ENCODE measurements around the gene SLC38A10.
"Not testable (repeated sequence)": the region's sequence is repeated elsewhere in the genome, so short reads cannot be mapped to it uniquely, and the experiment has no call there.

SLC38A10 gene

DNA sequence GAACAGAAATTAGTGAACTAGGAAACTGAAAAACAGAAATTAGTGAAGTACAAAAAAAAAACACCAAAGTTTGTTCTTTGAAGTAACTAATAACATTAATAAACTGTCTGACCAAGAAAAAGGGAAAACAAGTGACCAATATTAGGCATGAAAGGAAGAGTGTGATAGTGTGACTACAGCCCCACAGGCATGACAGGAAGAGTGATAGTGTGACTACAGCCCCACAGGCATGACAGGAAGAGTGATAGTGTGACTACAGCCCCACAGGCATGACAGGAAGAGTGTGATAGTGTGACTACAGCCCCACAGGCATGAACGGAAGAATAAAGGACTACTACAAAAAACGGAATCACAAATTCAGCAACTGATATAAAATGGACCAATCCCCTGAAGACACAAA is 67.5 kb downstream of the SLC38A10 start:
- DNase-seq, result not testable (repeated sequence)

DNA sequence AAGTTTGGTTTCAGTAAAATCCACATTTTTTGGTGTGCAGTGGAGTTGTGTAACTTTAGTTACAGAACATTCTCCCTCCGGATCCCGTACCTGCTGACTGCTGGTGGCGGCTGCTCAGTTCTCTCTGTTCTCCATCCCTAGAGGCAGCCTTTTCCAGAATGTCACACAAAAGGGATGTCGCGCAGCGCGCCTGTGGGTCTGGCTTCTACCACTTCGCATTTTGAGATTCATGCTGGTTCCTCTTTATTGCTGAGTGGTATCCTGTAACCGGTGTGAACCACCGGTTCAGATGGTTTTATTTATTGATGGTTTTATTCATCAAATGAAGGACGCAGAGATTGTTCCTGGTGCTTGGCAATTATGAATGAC is 71.4 kb downstream of the SLC38A10 start:
- DNase-seq, result peak in 1 of 2 donors; percentile 51

DNA sequence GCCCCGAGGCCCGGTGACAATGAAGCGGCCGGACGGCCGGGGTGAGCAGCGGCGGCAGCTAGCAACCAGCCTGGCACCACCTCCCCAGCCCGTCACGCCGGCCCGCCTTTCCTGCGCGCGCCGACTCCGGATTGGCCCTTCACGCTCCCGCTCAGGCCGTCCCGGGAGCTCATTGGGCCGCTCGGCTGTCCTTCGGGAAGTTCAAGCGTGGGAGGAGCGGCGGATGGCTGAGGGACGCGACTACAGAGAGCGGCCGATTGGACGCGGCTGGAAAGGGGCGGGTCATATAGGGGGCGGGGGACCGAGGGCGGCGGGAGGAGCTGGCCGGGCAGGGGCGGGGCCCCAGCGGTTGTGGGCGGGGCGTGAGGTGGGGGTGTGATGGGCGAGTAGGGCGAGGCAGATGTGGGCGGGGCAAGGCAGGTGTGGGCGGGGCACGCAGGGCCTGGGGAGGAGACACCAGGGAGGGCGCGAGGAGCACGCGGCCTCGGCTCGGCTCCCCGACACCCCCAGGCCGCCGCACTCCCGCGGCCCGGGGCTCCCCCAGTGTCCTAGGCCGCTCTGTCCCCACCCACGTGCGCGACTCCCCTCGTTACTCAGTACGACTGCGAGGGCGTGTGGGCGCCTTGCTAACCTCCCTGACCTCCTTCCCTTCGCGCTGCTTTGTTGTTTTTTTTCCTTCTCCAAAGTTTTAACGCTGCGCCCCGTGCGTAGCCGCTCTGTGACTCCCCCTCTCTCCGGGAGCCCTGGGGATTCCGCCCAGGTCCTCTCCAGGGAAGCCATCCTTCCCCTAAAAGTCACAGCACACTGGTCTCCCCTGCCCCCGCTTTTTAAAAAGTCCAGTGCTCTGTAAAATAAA is 72.0 kb downstream of the SLC38A10 start, which contains the start of gene CEP131:
TSS of gene CEP131 (minus strand) at position 60 of the 856 bp plus-strand sequence. CDS start 2,909 bp downstream, outside the sequence.
- DNase-seq, result peak; percentile 96 to 99

- no peak for DNase-seq
Observed at GRCh38 chr17:81222620-81222905, 72.5 kb downstream of the SLC38A10 start.

GRCh38 chr17:81221842-81222619 is 73.1 kb downstream of the SLC38A10 start:
- DNase-seq, result no peak

- no peak for DNase-seq
Observed at GRCh38 chr17:81221371-81221841, 73.7 kb downstream of the SLC38A10 start.

- no peak for DNase-seq
Observed at GRCh38 chr17:81219476-81220180, 75.5 kb downstream of the SLC38A10 start.

DNA sequence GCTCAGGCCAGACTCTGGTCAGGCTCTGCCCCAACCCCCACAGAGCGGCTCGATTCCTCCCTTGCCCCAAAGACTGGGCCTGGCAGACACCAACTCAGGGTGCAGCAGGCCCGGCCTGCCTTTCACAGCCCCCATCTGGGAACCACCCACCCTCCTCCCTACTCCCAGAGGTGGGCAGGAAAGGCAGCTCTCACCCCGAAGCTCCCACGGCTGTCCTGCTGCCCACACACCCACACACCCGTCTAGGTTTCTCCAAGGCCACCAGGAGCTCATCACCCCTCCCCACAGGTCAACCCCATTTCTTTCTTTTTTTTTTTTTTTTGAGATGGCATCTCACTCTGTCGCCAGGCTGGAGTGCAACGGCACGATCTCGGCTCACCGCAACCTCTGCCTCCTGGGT is 76.1 kb downstream of the SLC38A10 start:
- DNase-seq, result no peak

- DNase-seq, result no peak
Observed at GRCh38 chr17:81218459-81218858, 76.6 kb downstream of the SLC38A10 start.

DNA sequence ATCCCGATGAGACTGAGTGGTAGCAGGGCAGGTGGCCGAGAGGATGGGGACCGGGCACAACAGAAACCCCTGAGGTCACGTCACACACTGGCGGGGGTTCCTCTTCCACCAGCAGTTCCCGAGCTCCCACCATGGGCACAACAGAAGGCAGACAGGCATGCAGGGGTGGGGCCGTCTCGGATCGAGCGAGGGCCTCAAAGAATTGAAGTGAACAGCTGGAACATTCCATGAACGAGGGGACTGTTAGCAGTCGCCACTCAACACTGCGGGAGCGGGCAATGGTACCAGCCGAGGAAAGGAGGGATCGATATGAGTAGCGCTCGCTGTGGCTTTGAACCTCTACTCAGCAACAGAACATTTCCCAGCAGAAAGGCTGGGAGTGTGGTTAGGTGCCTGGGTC is 77.6 kb downstream of the SLC38A10 start:
- no peak for DNase-seq

- no peak for DNase-seq
Observed at GRCh38 chr17:81213978-81214377, 81.1 kb downstream of the SLC38A10 start.

DNA sequence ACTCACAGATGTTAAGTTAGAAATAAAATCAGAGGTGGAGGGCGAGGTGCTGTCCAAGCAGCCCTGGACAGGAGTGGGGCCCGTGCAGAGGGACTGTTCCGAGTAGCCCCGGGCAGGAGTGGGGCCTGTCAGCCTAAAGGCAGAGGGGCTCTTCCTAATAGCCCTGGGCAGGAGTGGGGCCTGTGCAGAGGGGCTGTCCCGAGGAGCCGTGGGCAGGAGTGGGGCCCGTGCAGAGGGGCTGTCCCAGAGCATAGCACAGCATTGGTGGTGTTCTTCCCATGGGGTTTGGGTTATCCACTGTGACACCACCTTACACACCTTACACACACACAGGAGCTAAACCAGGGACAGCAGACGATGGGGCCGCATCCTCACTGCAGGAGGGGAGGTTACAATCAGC is 82.7 kb downstream of the SLC38A10 start:
- no peak for DNase-seq

- no peak for DNase-seq
Observed at GRCh38 chr17:81210868-81211267, 84.2 kb downstream of the SLC38A10 start.

- no peak for DNase-seq
Observed at GRCh38 chr17:81210466-81210865, 84.6 kb downstream of the SLC38A10 start.

GRCh38 chr17:81209141-81209540 is 86.0 kb downstream of the SLC38A10 start:
- DNase-seq, result no peak

GRCh38 chr17:81208651-81209050 is 86.5 kb downstream of the SLC38A10 start:
- no peak for DNase-seq

DNA sequence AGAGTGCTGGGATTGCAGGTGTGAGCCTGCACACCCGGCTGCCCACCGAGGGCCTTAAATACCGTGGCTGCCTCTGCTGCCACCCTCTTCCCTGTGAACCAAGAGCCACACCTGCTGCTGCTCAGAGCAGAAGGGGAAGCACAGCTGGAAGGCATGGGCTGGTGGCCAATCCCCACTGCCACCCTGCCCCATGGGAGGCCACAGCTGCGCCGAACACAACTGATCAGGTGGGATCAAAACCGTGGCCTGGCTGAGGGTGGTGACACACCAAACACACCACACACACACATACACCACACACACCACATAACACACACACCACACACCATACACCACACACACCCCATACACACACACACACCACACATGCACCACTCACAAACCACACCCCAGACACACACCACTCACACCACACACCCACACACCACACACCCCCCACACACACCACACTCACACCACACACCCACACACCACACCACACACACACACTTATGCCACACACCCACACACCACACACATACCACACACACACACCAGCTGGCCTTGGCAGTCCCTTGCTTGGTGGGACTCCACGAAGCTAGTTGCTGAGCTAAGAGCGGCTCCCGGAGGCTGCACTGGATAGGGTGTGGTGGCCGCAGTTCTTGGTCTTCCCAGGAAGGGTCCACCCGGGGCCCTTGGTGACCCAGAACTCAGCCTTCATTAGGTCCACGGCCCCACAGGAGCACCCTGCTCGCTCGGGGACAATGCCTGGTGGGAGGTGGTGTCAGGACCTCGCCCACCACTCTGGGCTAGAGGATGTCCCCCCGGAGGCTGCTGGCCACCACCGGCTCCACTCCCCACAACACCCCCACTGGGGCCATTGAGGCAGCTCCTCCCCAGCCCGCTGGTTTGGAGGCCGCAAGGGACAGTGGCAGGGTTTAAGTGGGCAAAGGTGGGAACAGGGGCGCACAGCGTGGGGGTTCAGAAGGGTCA is 87.2 kb downstream of the SLC38A10 start:
- no peak for DNase-seq

- no peak for DNase-seq
Observed at GRCh38 chr17:81206657-81207056, 88.5 kb downstream of the SLC38A10 start.

DNA sequence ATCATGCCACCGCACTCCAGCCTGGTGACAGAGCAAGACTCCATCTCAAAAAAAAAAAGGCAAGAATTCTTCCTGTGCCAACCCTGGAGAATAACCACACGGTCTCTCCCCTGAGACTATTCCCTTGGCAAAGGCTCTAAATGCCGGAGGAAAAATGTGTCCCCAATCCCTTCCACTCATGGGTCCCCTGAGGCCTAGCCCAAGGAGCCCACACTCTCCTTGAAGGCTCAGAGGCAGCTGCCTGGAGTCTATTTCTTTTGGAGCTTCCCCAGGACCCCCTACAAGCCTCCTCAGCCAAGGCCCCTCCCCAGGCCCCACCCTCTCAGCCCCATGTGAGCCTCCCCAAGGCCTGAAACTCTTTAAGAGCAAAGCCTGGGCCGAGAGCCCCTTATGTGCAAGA is 88.9 kb downstream of the SLC38A10 start:
- no peak for DNase-seq

DNA sequence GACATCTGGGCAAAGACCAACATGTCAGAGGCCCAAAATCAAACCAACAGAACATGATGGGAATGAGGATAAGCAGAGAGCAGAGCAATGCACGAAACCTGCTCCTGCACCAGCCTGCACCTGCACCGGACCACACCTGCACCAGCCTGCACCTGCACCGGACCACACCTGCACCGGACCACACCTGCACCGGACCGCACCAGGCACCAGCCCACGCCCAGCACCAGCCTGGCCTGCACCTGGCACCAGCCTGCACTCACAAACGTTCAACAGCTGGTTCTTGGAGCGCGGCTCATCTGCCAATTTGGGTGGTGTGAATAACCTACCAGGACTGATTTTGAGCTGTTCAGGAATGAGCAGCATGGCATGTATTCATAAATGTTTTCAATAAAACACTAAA is 90.5 kb downstream of the SLC38A10 start:
- DNase-seq, result no peak

DNA sequence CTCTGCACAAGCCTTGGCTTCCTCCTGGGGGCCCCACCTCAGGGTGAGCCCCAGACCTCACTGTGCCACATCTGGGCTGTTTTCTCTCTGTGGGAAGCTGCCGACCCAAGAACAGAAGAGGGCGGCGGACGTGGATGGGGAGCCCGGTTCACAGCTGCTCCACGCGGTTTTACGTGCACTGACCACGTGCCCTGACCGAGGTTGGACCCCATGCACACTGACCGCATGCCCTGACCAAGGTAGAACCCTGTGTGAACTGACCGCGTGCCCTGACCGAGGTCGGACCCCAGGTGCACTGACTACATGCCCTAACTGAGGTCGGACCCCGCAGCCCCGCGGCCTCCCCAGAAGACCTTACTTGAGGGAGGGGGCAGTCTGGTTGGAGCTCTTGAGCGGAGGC is 92.0 kb downstream of the SLC38A10 start:
- no peak for DNase-seq

GRCh38 chr17:81202318-81202717 is 92.8 kb downstream of the SLC38A10 start:
- DNase-seq, result no peak

Data from inflammatory macrophage treated with lipopolysaccharide for 1 hour (primary cell).